Gastrocnemius medialis (tissue), 4 donors: ENCODE results near the gene LPCAT1.

Experiments
- POLR2A ChIP-seq, 2 donors: fragments of 450-650 bp; IDR thresholded peaks; one replicate each; pipeline ENCODE4 v1.6.1; 2017; ENCODE audit warnings: antibody characterized with exemption in 2 of 2, mild to moderate bottlenecking in 2 of 2, moderate library complexity in 2 of 2
- TF ChIP-seq, protein P1 (sequence below), 5 experiments: fragments of 450-650 bp in 3 of 5; fragments of 200-600 bp in 2 of 5; sonication (generic) in 2 of 5; IDR thresholded peaks in 4 of 5; conservative IDR thresholded peaks in 1 of 5; 1 replicate in 4 of 5; 2 replicates in 1 of 5; pipeline ENCODE4 v1.5.1; 2016 to 2019; ENCODE audit warnings: antibody characterized with exemption in 5 of 5, mild to moderate bottlenecking in 3 of 5, moderate library complexity in 3 of 5

DNA sequence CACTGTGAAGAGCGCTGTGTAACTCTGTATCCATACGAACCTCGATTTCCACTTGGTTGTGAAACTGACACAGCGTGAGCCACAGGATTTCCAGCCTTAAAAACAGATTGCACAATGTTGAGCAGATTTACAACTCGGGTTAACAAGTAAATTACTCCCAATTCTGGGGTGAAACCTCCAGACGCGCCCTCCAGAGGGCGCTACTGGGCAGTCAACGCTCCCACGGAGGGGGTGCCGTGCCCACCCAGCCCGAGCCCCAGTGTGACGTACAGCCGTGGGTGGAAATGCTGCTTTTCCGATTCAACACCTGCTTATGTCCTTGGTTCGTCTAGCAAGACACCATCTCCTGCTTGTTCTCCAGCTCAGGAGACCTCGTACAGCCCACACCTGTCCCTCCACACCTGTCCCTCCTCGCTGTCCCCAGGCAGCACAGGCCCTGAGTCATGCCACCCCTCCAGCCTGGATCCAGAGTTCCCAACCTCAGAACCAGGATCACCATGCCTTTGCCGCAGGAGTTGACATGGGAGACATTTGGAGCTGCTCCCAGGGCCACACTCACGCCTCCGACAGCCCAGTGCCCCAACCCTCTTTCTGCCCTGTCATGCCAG, 44.1 kb downstream of the LPCAT1 start:
- TF ChIP-seq, protein P1, sequence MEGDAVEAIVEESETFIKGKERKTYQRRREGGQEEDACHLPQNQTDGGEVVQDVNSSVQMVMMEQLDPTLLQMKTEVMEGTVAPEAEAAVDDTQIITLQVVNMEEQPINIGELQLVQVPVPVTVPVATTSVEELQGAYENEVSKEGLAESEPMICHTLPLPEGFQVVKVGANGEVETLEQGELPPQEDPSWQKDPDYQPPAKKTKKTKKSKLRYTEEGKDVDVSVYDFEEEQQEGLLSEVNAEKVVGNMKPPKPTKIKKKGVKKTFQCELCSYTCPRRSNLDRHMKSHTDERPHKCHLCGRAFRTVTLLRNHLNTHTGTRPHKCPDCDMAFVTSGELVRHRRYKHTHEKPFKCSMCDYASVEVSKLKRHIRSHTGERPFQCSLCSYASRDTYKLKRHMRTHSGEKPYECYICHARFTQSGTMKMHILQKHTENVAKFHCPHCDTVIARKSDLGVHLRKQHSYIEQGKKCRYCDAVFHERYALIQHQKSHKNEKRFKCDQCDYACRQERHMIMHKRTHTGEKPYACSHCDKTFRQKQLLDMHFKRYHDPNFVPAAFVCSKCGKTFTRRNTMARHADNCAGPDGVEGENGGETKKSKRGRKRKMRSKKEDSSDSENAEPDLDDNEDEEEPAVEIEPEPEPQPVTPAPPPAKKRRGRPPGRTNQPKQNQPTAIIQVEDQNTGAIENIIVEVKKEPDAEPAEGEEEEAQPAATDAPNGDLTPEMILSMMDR (IDR thresholded peaks at IDR 0.05 in 4 of 5, conservative IDR thresholded peaks at IDR 0.05 in 1 of 5): peak in 3 of 5 experiments; percentile 28 to 48 (median 37)
- no peak for TF ChIP-seq POLR2A (IDR thresholded peaks at IDR 0.05)
